Heart left ventricle (tissue), 13 donors: ENCODE data around the gene GMPR.

Source experiments
- CTCF ChIP-seq, 12 donors: fragments of 200-600 bp; sonication (generic) in 4 of 12; IDR thresholded peaks; one replicate each; pipeline versions ENCODE4 v1.5.0 to v1.8.0; 2018 to 2022; ENCODE audit warnings: antibody characterized with exemption in 12 of 12, mild to moderate bottlenecking in 5 of 12
- POLR2A ChIP-seq, 2 donors: fragments of 450-650 bp; IDR thresholded peaks; one replicate each; pipeline ENCODE4 v1.6.1; 2017; ENCODE audit warnings: antibody characterized with exemption in 2 of 2, mild to moderate bottlenecking in 2 of 2, moderate library complexity in 2 of 2
- donor health status: ischemic (EF 13 %, LVEDD 7.1; RV severe dilation, severe dysfunction).
- donor health status: DM: no; HTN: yes; CAD: no.
- donor health status: DM: no; HTN: no; CAD: no.
- donor health status: ischemic (EF 25% LVEDD 6.9; RV normal size, moderate dysfunction).
- donor health status: ischemic (EF 25% LVEDD 5.7; RV mildly dilated, moderate dysfunction).
- donor health status: ischemic (EF 35%, LVEDD 5.7; RV mildly dilated, moderate dysfunction).
- donor health status: nonischemic (EF 11% LVEDD 7.7; RV severe dilation, severe dysfunction).
- donor health status: DM: yes; HTN: yes; CAD: no.
- donor health status: PGD.
- donor health status: ischemic (EF 29% LVEDD 5.4; RV normal size, mild dysfunction).
- donor health status: nonischemic (EF 23%, LVEDD 6.1; RV moderate dilation, normal function).

- TF ChIP-seq CTCF (IDR thresholded peaks at IDR 0.05) (no peak), POLR2A (IDR thresholded peaks at IDR 0.05) (no peak)
Measured at GRCh38 chr6:16223362-16223761, 15.0 kb upstream of the GMPR start.
